Activated naive CD4-positive, alpha-beta T cell treated with anti-CD3 and anti-CD28 coated beads for 36 hours (primary cell): Measurements from ENCODE around the gene KRTAP5-2. TPM values are rescaled to one million over a fixed set of nuclear protein-coding genes. Genes with fewer than 3 reads are reported as not detected.
A peak's percentile ranks its signal among the peaks of the same experiment; 100 is the strongest.

Experiments used
- CTCF ChIA-PET: fragments of 350-600 bp; sonication (Branson Sonifier 250); formaldehyde crosslinking; loops from one replicate; lab custom pipeline; 2021; ENCODE audit warnings: antibody characterized with exemption; lab: Charles Lee
- DNase-seq: peaks from one replicate; pipeline ENCODE4 v3.0.0-alpha.2; 2020
- H3K27ac Mint-ChIP-seq: one replicate; pipeline ENCODE4 v1.8.0; 2021; ENCODE audit warnings: mild to moderate bottlenecking, mixed read lengths
- H3K27me3 Mint-ChIP-seq: one replicate; pipeline ENCODE4 v1.8.0; 2021; ENCODE audit warnings: low read depth, mixed read lengths
- H3K36me3 Mint-ChIP-seq: one replicate; pipeline ENCODE4 v1.8.0; 2021; ENCODE audit warnings: low read depth, mixed read lengths
- H3K4me1 Mint-ChIP-seq: one replicate; pipeline ENCODE4 v1.8.0; 2021; ENCODE audit warnings: low read depth, mixed read lengths
- H3K4me3 Mint-ChIP-seq: one replicate; pipeline ENCODE4 v1.8.0; 2021; ENCODE audit warnings: mild to moderate bottlenecking, moderate library complexity, mixed read lengths
- H3K9me3 Mint-ChIP-seq: one replicate; pipeline ENCODE4 v1.8.0; 2021; ENCODE audit warnings: mixed read lengths
- intact Hi-C: fragments of 100-400 bp; cut with micrococcal nuclease; formaldehyde crosslinking; loops from one replicate; pipeline ENCODE4 v1.15.1; 2023
- total RNA-seq, 2 experiments: library from RNA; stranded (reverse); gene quantifications; one replicate each; pipeline ENCODE4 v1.2.3, GENCODE V29; 2021

Gene KRTAP5-2
- total RNA-seq, 2 experiments from 2014 or later, result not detected

GRCh38 chr11:1637628-1638027, 39.5 kb upstream of the KRTAP5-2 start:
- peaks cover 14% of the 10 kb centered on the region for H3K27me3 Mint-ChIP-seq
- H3K27ac Mint-ChIP-seq, result no peak overlapping the region
- no peak overlapping the region for H3K4me3 Mint-ChIP-seq
- no peaks in the 10 kb centered on the region for H3K4me1 Mint-ChIP-seq
- H3K36me3 Mint-ChIP-seq, result no peaks in the 10 kb centered on the region
- DNase-seq, result no peak
- CTCF ChIA-PET, result interaction anchor here (0.7 to 3.0 kb wide), 7 partner anchors 9 to 1266 kb away, joined by 3 to 12 read pairs (median 3); no protein-coding TSS in a partner anchor
- intact Hi-C loops, result no loop called here
- no peaks in the 10 kb centered on the region for H3K9me3 Mint-ChIP-seq

- Mint-ChIP-seq H3K9me3 (no peaks in the 10 kb centered on the region), H3K27me3 (peaks cover 19% of the 10 kb centered on the region), H3K4me3 (no peak overlapping the region), H3K27ac (no peak overlapping the region), H3K36me3 (no peaks in the 10 kb centered on the region), H3K4me1 (no peaks in the 10 kb centered on the region)
- intact Hi-C loops, result no loop called here
- no peak for DNase-seq
- CTCF ChIA-PET, result no interaction called here
These were observed 38.3 kb upstream of the KRTAP5-2 start for GRCh38 chr11:1636291-1636950.

GRCh38 chr11:1633864-1634263, 35.8 kb upstream of the KRTAP5-2 start:
- DNase-seq, result no peak
- CTCF ChIA-PET, result interaction anchor here (0.7 to 1.8 kb wide), 4 partner anchors 8 to 214 kb away, joined by 3 to 6 read pairs (median 4); no protein-coding TSS in a partner anchor
- H3K4me1 Mint-ChIP-seq, result peaks cover 3% of the 10 kb centered on the region

GRCh38 chr11:1632053-1632714, 34.1 kb upstream of the KRTAP5-2 start:
- Mint-ChIP-seq H3K4me3 (no peak overlapping the region), H3K4me1 (peaks cover 4% of the 10 kb centered on the region), H3K36me3 (no peaks in the 10 kb centered on the region), H3K9me3 (no peaks in the 10 kb centered on the region), H3K27ac (no peak overlapping the region), H3K27me3 (peaks cover 25% of the 10 kb centered on the region)
- CTCF ChIA-PET, result interaction anchor here (0.7 to 2.7 kb wide), 7 partner anchors 8 to 113 kb away, joined by 3 to 16 read pairs (median 5); no protein-coding TSS in a partner anchor
- no peak for DNase-seq
- intact Hi-C loops, result no loop called here

More at GRCh38 chr11:1633864-1634263, 35.8 kb upstream of the KRTAP5-2 start:
- intact Hi-C loops, result no loop called here
- no peak overlapping the region for H3K27ac Mint-ChIP-seq
- H3K9me3 Mint-ChIP-seq, result no peaks in the 10 kb centered on the region
- H3K4me3 Mint-ChIP-seq, result no peak overlapping the region
- no peaks in the 10 kb centered on the region for H3K36me3 Mint-ChIP-seq
- peaks cover 24% of the 10 kb centered on the region for H3K27me3 Mint-ChIP-seq

GRCh38 chr11:1631066-1631568, 33.0 kb upstream of the KRTAP5-2 start:
- CTCF ChIA-PET, result interaction anchor here (0.6 to 2.7 kb wide), 9 partner anchors 9 to 84 kb away, joined by 3 to 16 read pairs (median 5); partner anchors contain the start of gene KRTAP5-4
- Mint-ChIP-seq H3K4me3 (no peak overlapping the region), H3K36me3 (no peaks in the 10 kb centered on the region), H3K27me3 (peaks cover 25% of the 10 kb centered on the region), H3K27ac (no peak overlapping the region), H3K9me3 (no peaks in the 10 kb centered on the region), H3K4me1 (peaks cover 4% of the 10 kb centered on the region)
- intact Hi-C loops, result no loop called here
- no peak for DNase-seq

- no peak overlapping the region for H3K4me3 Mint-ChIP-seq
- peaks cover 25% of the 10 kb centered on the region for H3K27me3 Mint-ChIP-seq
- no peaks in the 10 kb centered on the region for H3K36me3 Mint-ChIP-seq
- DNase-seq, result no peak
- intact Hi-C loops, result no loop called here
- CTCF ChIA-PET, result interaction anchor here (1.9 to 2.7 kb wide), 4 partner anchors 10 to 83 kb away, joined by 5 to 16 read pairs (median 9); no protein-coding TSS in a partner anchor
- H3K9me3 Mint-ChIP-seq, result no peaks in the 10 kb centered on the region
- H3K27ac Mint-ChIP-seq, result no peak overlapping the region
- H3K4me1 Mint-ChIP-seq, result peaks cover 4% of the 10 kb centered on the region
These were observed 32.2 kb upstream of the KRTAP5-2 start for GRCh38 chr11:1630271-1630670.

GRCh38 chr11:1629326-1630185, 31.5 kb upstream of the KRTAP5-2 start, which contains the start of gene KRTAP5-5:
Gene KRTAP5-5, plus strand, starts transcription at chr11:1629775. Its CDS starts 66 bp downstream, at chr11:1629841.
- no peak within 1 kb of the TSS for H3K27ac Mint-ChIP-seq
- H3K9me3 Mint-ChIP-seq, result no peaks in the 10 kb centered on the region
- DNase-seq, result no peak
- no peaks in the 10 kb centered on the region for H3K36me3 Mint-ChIP-seq
- H3K4me3 Mint-ChIP-seq, result no peak within 1 kb of the TSS
- intact Hi-C loops, result loop anchor here (2.0 kb wide), 1 partner anchor 83 kb away; no protein-coding TSS in a partner anchor
- CTCF ChIA-PET, result interaction anchor here (0.7 to 2.7 kb wide), 7 partner anchors 8 to 55 kb away, joined by 3 to 21 read pairs (median 5); no protein-coding TSS in a partner anchor
- peaks cover 21% of the 10 kb centered on the region for H3K27me3 Mint-ChIP-seq
- peaks cover 4% of the 10 kb centered on the region for H3K4me1 Mint-ChIP-seq

- CTCF ChIA-PET, result interaction anchor here (0.7 to 2.7 kb wide), 8 partner anchors 9 to 82 kb away, joined by 3 to 21 read pairs (median 4); no protein-coding TSS in a partner anchor
- peak; percentile 65 for DNase-seq
- H3K36me3 Mint-ChIP-seq, result no peaks in the 10 kb centered on the region
- H3K9me3 Mint-ChIP-seq, result no peaks in the 10 kb centered on the region
- intact Hi-C loops, result loop anchor here (1.0 to 2.0 kb wide), 2 partner anchors 33 to 82 kb away; no protein-coding TSS in a partner anchor
- peaks cover 21% of the 10 kb centered on the region for H3K27me3 Mint-ChIP-seq
- no peak overlapping the region for H3K4me3 Mint-ChIP-seq
- peaks cover 4% of the 10 kb centered on the region for H3K4me1 Mint-ChIP-seq
- no peak overlapping the region for H3K27ac Mint-ChIP-seq
These were observed 30.6 kb upstream of the KRTAP5-2 start for GRCh38 chr11:1628506-1629325.

GRCh38 chr11:1625541-1625940, 27.4 kb upstream of the KRTAP5-2 start:
- no peak for DNase-seq
- Mint-ChIP-seq H3K4me1 (peaks cover 4% of the 10 kb centered on the region), H3K9me3 (no peaks in the 10 kb centered on the region), H3K4me3 (no peak overlapping the region), H3K36me3 (no peaks in the 10 kb centered on the region), H3K27ac (no peak overlapping the region), H3K27me3 (peaks cover 13% of the 10 kb centered on the region)
- CTCF ChIA-PET, result interaction anchor here (0.6 to 1.3 kb wide), 2 partner anchors 8 to 12 kb away, joined by 4 to 5 read pairs; no protein-coding TSS in a partner anchor
- intact Hi-C loops, result no loop called here

- DNase-seq, result no peak
- CTCF ChIA-PET, result interaction anchor here (1.9 kb wide), 1 partner anchor 29 kb away, joined by 4 read pairs; no protein-coding TSS in a partner anchor
- no peak overlapping the region for H3K4me3 Mint-ChIP-seq
- intact Hi-C loops, result no loop called here
- no peak overlapping the region for H3K27ac Mint-ChIP-seq
- no peaks in the 10 kb centered on the region for H3K36me3 Mint-ChIP-seq
- peaks cover 10% of the 10 kb centered on the region for H3K27me3 Mint-ChIP-seq
- H3K9me3 Mint-ChIP-seq, result no peaks in the 10 kb centered on the region
- H3K4me1 Mint-ChIP-seq, result peaks cover 4% of the 10 kb centered on the region
These were observed 26.5 kb upstream of the KRTAP5-2 start for GRCh38 chr11:1624621-1625020.

- Mint-ChIP-seq H3K4me1 (peaks cover 4% of the 10 kb centered on the region), H3K27ac (no peak overlapping the region), H3K36me3 (no peaks in the 10 kb centered on the region), H3K4me3 (no peak overlapping the region), H3K27me3 (peaks cover 3% of the 10 kb centered on the region), H3K9me3 (no peaks in the 10 kb centered on the region)
- intact Hi-C loops, result no loop called here
- CTCF ChIA-PET, result interaction anchor here (1.9 kb wide), 1 partner anchor 28 kb away, joined by 4 read pairs; no protein-coding TSS in a partner anchor
- DNase-seq, result no peak
These were observed 25.6 kb upstream of the KRTAP5-2 start for GRCh38 chr11:1623716-1624115.
